Activated CD4-positive, alpha-beta T cell treated with anti-CD3 and anti-CD28 coated beads, Interleukin-10, Interleukin-2, amounts not matched to agents 100 ng/mL and 50 ng/mL, durations not matched to agents 16 hours and 8 hours (primary cell): ENCODE results near the gene LTN1.
A peak's percentile ranks its signal among the peaks of the same experiment; 100 is the strongest.
"Not testable (repeated sequence)": the region's sequence is repeated elsewhere in the genome, so short reads cannot be mapped to it uniquely, and the experiment has no call there.

Experiments used
- DNase-seq: peaks from one replicate; pipeline ENCODE4 v3.0.0-alpha.2; 2020

Gene LTN1

DNA sequence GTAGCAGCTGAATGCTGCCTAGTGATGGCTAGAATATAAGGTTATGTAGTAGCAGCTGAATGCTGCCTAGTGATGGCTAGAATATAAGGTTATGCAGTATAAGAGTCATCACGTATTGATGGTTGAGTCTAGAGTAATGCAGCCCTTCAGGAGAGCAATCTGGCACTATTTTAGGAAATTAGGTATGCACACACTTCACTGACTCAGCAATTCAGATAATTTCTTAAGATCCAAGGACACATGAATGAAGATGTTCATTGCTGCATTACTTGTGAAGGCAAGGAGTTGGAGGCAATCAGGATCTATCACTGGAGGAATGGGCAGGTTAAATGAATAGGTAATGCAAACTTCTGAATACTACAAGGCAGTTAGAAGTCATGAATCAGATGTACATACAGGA, 13.6 kb downstream of the LTN1 start:
- DNase-seq = no peak

DNA sequence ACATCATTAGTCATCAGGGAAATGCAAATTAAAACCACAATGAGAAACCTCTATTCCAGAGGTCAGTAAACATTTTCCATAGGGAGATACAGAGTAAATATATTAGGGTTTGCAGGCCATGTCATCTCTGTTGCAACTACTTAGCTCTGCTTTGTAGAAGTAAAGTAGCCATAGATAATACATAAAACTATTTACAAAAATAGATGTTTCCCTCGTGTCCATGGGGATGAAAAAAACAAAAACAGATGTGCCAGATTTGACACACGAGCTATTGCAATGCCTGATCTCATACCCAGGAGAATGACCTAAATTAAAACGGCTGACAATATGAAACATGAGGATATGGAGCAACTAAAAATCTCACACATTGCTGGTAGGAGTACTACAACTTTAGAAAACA, 17.3 kb downstream of the LTN1 start:
- DNase-seq = no peak

- DNase-seq = no peak
These were observed 18.0 kb downstream of the LTN1 start for GRCh38 chr21:28974531-28975227.

- DNase-seq = no peak
These were observed 20.3 kb downstream of the LTN1 start for GRCh38 chr21:28972398-28972797.

DNA sequence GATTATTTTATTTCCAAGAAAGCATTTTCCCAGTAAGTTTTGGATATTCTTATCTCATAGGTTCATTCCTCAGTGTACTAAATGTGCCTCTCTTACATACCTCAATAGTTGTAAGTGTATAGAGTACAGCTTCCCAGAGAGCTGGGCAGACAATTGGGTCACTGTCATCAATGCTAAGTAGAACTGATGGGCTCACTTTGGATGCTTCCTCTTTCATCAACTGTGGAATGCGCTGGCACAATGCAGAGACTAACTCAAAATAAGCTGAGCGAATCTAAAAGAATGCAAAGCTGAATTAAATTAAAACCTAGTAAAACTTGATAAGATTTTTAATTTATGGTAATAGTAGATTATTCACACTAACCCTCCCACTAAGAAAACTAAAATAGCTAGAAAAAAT, 21.5 kb downstream of the LTN1 start:
- no peak for DNase-seq

GRCh38 chr21:28963831-28964230, 28.8 kb downstream of the LTN1 start:
- DNase-seq = no peak

GRCh38 chr21:28962465-28962864, 30.2 kb downstream of the LTN1 start:
- no peak for DNase-seq

DNA sequence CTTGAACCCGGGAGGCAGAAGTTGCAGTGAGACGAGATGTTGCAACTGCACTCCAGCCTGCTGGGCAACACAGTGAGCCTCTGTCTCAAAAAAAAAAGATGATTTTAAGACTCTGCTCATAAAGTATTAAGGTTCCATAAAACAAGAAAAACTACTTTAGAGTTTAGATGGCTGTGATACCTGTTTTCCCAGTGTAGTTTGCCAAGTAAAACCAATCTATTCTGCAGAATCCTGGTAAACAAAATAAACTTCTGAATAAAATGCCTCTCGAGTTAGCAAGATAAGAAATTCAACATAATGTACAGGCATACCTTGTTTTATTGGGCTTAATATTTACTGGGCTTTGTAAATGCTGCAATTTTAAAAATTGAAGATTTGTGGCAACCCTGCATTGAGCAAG, 30.8 kb downstream of the LTN1 start:
- no peak for DNase-seq

GRCh38 chr21:28960245-28960644, 32.4 kb downstream of the LTN1 start:
- no peak for DNase-seq

DNA sequence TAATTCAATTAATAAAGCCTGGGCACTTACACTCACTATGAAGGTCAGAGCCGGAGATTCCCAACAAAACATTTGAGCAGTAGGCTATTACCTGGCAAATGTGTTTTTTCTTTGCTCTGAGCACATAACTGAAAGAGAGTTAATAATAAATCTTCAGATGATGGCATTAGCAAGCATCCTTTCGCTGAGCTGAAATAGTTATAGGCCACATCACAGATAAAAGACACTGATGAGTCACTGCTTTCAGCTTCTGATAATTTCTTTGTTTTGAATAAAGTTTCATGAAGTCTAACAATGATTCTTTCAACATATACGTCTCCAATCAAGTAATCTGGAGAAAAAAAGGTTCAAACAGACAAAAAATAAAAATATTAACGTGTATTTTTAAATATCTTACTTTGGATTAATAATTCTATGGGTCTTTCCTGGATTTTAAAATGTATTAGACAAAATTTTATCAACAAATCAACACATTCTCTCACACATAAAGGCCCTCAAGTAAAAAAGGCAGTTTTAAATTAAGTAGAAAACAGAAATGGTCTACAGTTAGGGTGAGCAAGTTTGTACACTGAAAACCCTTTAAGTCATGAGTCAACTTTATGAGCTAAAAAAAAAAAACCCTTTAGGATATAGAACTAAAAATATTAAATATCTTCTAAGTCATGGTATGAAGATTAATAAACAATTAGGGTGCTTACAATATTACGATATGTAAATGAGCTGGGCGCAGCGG, 33.1 kb downstream of the LTN1 start:
- no peak for DNase-seq

GRCh38 chr21:28953247-28953646, 39.4 kb downstream of the LTN1 start:
- DNase-seq = peak; percentile 50

- DNase-seq = peak; percentile 26
These were observed 40.0 kb downstream of the LTN1 start for GRCh38 chr21:28952686-28953085.

DNA sequence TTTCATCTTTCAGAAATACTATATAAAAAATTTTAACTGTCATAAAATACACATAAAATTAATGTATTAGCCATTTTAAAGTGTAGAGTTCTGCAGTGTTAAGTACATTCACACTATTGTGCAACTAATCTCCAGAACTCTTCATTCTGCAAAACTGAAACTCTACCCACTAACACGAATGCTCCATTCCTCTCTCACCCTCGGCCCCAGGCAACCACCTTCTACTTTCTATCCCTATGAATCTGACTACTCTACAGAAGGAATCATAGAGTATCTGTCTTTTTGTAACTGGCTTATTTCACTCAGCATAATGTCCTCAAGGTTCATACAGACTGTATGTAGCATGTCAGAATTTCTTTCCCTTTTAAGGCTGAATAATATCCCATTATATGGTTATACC, 43.4 kb downstream of the LTN1 start:
- peak; percentile 62 for DNase-seq

DNA sequence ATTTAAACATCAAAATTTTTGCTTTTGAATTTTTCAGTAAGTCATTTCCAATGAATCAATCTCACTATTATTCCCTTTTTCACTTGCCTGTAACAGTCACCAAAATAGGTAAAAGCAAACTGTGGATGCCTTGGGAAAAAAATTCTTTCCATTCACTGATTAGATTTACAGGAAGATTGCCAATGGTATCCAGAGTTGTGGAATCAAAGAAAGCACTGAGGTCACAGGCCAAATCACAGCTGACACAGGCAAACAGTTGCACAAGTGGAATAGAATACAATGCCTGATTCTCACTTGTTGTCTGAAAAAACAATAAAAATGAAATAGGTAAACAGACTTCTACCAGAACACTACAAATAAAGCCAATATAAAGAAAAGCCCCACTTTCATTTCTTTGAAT, 48.4 kb downstream of the LTN1 start:
- DNase-seq = no peak

DNA sequence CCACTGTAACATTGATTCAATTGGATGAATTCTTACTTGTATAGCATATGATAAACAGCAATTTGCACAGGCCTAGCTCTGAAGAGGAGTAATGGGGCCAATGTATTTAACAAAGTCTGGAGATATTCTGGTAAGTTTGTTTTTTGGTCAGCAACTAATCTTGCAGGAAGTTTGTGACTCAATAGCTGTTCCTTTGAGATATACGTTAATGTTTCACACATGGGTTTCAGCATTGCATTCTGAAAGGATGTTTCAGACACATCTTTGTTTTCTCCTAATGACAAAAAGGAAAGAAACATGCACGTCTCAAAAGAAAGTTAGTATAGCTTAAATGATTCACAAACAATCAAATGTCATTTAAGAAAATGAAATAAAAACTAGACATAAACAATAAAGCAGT, 49.0 kb downstream of the LTN1 start:
- DNase-seq = peak; percentile 68

DNA sequence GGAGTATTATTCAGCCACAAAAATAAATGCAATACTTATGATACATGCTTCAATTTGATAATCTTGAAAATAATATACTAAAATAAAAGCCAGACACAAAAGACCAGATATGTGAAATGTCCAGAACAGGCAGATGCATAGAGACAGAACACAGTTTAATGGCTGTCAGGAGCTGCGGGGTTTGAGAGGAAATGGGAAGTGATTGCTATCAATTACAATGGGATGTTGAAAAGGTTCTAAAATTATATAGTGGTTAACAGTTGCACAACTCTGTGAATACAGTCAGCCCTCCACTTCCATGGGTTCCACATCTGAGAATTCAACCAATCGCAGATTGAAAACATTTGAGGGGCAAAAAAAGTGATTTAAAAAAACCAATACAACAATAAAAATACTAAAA, 54.0 kb downstream of the LTN1 start:
- no peak for DNase-seq

DNA sequence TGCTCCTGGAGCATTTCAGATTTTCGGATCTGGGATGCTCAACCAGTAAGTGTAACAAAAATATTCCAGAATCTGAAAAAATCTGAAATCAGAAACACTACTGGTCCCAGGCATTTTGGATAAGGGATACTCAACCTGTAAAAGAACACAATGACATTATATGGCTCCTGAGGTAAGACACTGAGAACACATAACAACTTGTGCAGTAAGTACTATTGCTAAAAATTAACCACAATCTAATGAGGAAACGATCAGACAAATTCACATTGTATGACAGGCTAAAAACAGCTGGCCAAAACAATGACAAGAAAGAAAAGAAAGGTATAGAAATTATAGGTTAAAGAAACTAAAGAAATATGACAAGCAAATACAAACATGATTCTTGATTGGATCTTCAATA, 54.9 kb downstream of the LTN1 start:
- no peak for DNase-seq

DNA sequence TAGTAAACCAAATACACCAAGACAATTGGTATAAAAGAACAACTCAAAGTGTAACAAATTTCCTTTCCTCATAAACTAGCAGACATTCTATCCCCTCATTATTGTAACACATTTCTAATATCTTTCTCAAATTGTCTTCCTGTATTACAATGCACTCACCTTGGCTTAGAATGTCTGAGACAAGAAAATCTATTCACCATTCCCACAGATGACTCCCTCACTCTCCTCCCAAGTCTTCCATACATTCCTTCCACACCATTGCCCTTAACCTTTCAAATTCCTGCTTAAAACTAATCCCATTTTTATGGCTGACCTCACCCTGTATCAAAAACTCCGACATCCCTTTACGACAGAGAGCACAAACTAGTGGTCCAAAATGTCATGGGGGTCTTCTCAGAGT, 56.0 kb downstream of the LTN1 start:
- no peak for DNase-seq

DNA sequence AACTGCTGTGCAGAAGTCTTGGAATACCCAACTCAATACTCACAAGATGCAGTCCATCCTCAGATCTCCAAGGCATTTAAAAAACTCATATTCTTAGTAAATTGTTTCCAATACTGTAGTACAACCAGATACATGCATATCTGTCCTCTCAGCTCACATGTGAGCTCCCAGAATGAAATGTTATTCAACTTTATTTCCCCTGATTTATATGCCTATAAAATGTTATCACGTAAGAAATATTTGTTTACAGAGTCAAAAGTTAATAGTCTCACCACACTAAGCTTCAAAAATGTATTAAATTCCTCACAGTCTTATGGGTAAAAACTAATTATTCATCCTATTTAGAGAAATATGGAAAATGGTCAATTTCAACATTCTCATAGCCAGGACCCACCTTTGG, 56.6 kb downstream of the LTN1 start:
- DNase-seq = no peak

DNA sequence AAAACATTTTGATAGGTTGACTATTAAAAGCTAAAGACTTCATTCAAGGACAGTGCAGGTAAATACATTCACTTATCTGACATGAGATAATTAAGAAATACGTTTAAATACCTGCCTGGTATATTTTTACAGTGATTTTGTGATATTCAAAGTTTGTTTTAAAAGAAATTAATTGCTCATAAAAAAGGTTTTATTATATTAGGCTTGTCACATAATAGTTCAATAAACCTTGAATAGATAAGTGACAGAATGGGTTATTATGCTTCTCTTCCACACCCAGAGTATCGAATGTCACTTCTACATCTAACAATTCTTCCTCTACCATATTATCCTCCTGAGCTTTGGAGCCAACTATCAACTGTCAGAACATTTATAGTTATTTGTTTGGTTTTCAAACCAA, 60.0 kb downstream of the LTN1 start:
- DNase-seq = no peak

DNA sequence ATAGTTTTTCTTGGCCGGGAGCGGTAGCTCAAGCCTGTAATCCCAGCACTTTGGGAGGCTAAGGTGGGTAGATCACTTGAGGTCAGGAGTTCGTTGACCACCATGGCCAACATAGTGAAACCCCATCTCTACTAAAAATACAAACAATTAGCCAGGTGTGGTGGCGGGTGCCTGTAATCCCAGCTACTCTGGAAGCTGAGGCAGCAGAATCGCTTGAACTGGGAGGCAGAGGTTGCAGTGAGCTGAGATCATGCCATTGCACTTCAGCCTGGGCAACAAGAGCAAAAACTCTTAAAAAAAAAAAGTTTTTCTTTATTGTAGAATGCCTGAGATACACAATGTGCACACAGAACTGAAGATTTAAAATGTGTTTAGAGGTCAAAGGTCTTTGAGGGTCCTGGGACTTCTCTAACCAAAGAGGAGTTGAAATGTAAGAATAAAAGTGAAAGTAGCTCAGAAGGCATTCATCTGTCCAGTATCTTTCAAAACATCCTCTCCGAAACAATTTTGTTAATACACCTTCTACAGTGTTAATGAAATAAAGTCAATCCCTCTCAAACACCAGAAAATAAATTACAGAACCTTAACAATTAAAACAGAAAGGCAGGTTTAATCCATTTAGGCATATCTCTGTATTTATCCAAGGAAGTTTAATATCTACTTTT, 60.8 kb downstream of the LTN1 start:
- not testable (repeated sequence) for DNase-seq

DNA sequence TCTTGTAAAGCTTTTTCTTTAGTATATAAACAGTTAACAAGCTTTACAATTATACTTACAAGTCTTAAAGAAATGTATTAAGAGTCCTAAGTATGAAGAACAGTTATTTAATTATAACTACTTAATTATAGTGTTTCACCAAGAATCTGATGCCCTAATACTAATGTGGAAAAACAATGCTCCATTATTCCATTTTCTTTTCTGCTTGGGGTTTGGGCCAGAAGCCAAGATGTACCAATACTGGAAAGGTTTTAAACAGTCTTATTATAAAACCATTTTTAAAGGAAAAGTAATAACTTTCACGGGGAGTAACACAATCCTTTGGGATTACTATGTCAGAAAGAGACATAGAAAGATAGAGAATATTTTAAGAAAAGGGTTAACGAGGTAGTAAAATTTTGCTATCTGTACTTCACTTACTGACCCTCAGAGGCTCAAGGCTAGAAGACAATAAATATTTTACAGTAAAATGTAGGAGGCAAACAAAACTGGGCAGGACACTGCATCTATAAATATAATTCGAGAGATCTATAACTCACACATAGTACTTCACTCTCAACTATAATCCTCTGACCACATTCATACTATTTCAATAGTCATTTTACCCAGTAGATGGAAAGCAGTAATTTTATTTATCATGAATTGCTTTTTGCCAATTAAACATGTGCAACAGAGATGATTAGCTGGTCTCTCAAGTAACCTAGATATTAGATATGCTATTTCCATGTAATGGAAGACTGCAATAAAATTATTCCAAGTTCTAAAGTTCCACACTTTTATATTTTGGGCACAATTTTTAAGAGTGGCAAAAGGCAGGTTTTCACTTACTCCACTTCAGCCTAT, 63.9 kb downstream of the LTN1 start:
- no peak for DNase-seq

DNA sequence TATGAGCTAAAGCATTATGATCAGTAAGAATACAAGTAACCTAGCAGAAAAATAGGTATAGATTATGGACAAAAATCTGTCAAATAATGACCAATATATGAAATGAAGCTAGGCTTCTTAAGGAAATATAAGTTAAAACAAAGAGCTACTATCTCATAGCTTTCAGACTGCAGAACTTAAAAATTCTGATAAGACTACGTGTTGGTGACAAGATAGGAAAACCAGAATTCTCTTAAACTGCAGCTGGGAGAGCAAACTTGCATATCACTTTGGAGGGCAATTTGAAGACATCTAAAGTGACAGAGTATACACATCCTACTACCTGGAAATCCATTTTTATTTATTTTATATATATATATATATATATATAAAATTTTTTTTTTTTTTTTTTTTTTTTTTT, 65.5 kb downstream of the LTN1 start:
- DNase-seq = no peak
